H1 (cell line): ENCODE measurements around the gene UGT1A3. TPM values are rescaled to one million over a fixed set of nuclear protein-coding genes. Genes with fewer than 3 reads are reported as not detected.

Experiments used
- CTCF ChIA-PET: fragments of 300-600 bp; sonication (Branson Sonifier 250); formaldehyde crosslinking; loops from one replicate; lab custom pipeline; 2021; ENCODE audit not compliant: partially characterized antibody; lab: Charles Lee
- POLR2A ChIA-PET: fragments of 300-600 bp; sonication (Branson Sonifier 250); formaldehyde crosslinking; loops from one replicate; lab custom pipeline; 2021; ENCODE audit warnings: inconsistent platforms; ENCODE audit not compliant: partially characterized antibody; lab: Charles Lee
- DNase-seq, 2 experiments: peaks; one replicate each; pipeline versions ENCODE4 v3.0.0 to v3.0.0-alpha.2; 2010 to 2022; ENCODE audit warnings: low spot score in 2 of 2, low read depth in 1 of 2, mixed read lengths in 1 of 2
- FAIRE-seq: peaks from 2 replicates; lab custom pipeline; 2011; peaks lifted over from hg19 to GRCh38; lab: Jason Lieb, UNC
- H2AFZ ChIP-seq: 2 replicates; pipeline ENCODE4 v1.8.1; 2012; ENCODE audit warnings: low read length, inconsistent platforms
- H2AK5ac ChIP-seq: 2 replicates; pipeline ENCODE4 v1.6.1; 2013; ENCODE audit warnings: low read depth, low read length
- H2BK120ac ChIP-seq: replicated peaks from 2 replicates; pipeline ENCODE3; 2013; ENCODE audit warnings: low read depth, low read length, inconsistent platforms
- H2BK12ac ChIP-seq: 2 replicates; pipeline ENCODE4 v1.6.1; 2013; ENCODE audit warnings: low read depth, low read length
- H2BK15ac ChIP-seq: 2 replicates; pipeline ENCODE4 v1.6.1; 2013; ENCODE audit warnings: low read length
- H2BK20ac ChIP-seq: 2 replicates; pipeline ENCODE4 v1.6.1; 2013; ENCODE audit warnings: low read length
- H2BK5ac ChIP-seq: 2 replicates; pipeline ENCODE4 v1.6.1; 2013; ENCODE audit warnings: low read depth, low read length
- H3K14ac ChIP-seq: 2 replicates; pipeline ENCODE4 v1.6.1; 2013; ENCODE audit warnings: inconsistent platforms; ENCODE audit not compliant: insufficient read length
- H3K18ac ChIP-seq: 2 replicates; pipeline ENCODE4 v1.6.1; 2013; ENCODE audit warnings: low read length; ENCODE audit errors: extremely low read depth
- H3K23ac ChIP-seq: 2 replicates; pipeline ENCODE4 v1.6.1; 2013; ENCODE audit warnings: inconsistent platforms; ENCODE audit not compliant: insufficient read length
- H3K23me2 ChIP-seq: 2 replicates; pipeline ENCODE4 v1.6.1; 2013; ENCODE audit warnings: low read depth, low read length
- H3K27ac ChIP-seq: 2 replicates; pipeline ENCODE4 v1.6.1; 2011; ENCODE audit warnings: low read depth, low read length, inconsistent platforms
- H3K27me3 ChIP-seq, 4 experiments: replicated peaks in 1 of 4; 1 replicate in 1 of 4; 2 replicates in 3 of 4; pipeline versions ENCODE4 v1.6.1 to v1.8.1; 2011 to 2013; ENCODE audit warnings: low read length in 3 of 4, mild to moderate bottlenecking in 3 of 4, inconsistent platforms in 2 of 4, mixed read lengths in 2 of 4, moderate library complexity in 1 of 4; ENCODE audit not compliant: control insufficient read depth in 3 of 4, insufficient read depth in 3 of 4; ENCODE audit errors: extremely low read depth in 1 of 4
- H3K36me3 ChIP-seq, 4 experiments: 2 replicates each; pipeline versions ENCODE4 v1.6.1 to v1.8.1; 2011 to 2013; ENCODE audit warnings: mild to moderate bottlenecking in 4 of 4, low read length in 3 of 4, moderate library complexity in 2 of 4, control low read depth in 1 of 4, inconsistent platforms in 1 of 4; ENCODE audit not compliant: insufficient read depth in 4 of 4, control insufficient read depth in 2 of 4
- H3K4ac ChIP-seq: replicated peaks from 2 replicates; pipeline ENCODE3; 2013; ENCODE audit warnings: low read length, low read depth, mixed read lengths, inconsistent platforms; ENCODE audit not compliant: insufficient read length
- H3K4me1 ChIP-seq, 4 experiments: replicated peaks in 1 of 4; 1 replicate in 1 of 4; 2 replicates in 3 of 4; pipeline versions ENCODE4 v1.6.1 to v1.8.1; 2011 to 2013; ENCODE audit warnings: low read length in 3 of 4, inconsistent platforms in 2 of 4, mixed read lengths in 1 of 4; ENCODE audit not compliant: insufficient read depth in 4 of 4, control insufficient read depth in 3 of 4
- H3K4me2 ChIP-seq, 2 experiments: 2 replicates each; pipeline versions ENCODE4 v1.6.1 to v1.8.1; 2011 to 2013; ENCODE audit warnings: low read depth in 2 of 2, low read length in 2 of 2, control low read depth in 1 of 2, inconsistent platforms in 1 of 2, mild to moderate bottlenecking in 1 of 2; ENCODE audit not compliant: insufficient read depth in 1 of 2
- H3K4me3 ChIP-seq, 4 experiments: fragments of 200-600, 300-600 bp in 1 of 4; sonication (generic), shearing (Covaris generic), sonication (Bioruptor Twin) in 1 of 4; 2 replicates each; pipeline versions ENCODE4 v1.5.1 to v1.8.1; 2011 to 2016; ENCODE audit warnings: low read length in 4 of 4, low read depth in 3 of 4, control low read depth in 2 of 4, inconsistent platforms in 2 of 4, mild to moderate bottlenecking in 2 of 4, mixed read lengths in 1 of 4, moderate library complexity in 1 of 4; ENCODE audit not compliant: insufficient read depth in 2 of 4; ENCODE audit errors: extremely low read depth in 1 of 4
- H3K56ac ChIP-seq: replicated peaks from 2 replicates; pipeline ENCODE3; 2013; ENCODE audit warnings: low read depth, mild to moderate bottlenecking, mixed read lengths, low read length, inconsistent platforms; ENCODE audit not compliant: insufficient read length
- H3K79me1 ChIP-seq: 2 replicates; pipeline ENCODE4 v1.6.1; 2013; ENCODE audit warnings: low read depth, low read length, control low read depth
- H3K79me2 ChIP-seq, 2 experiments: 2 replicates each; pipeline versions ENCODE4 v1.6.1 to v1.8.1; 2012 to 2013; ENCODE audit warnings: low read length in 2 of 2, mild to moderate bottlenecking in 2 of 2, inconsistent platforms in 1 of 2; ENCODE audit not compliant: insufficient read depth in 2 of 2, control insufficient read depth in 1 of 2
- H3K9ac ChIP-seq, 4 experiments: replicated peaks in 1 of 4; 1 replicate in 1 of 4; 2 replicates in 3 of 4; pipeline versions ENCODE4 v1.6.1 to v1.8.1; 2011 to 2013; ENCODE audit warnings: low read depth in 3 of 4, low read length in 3 of 4, control low read depth in 2 of 4, mild to moderate bottlenecking in 2 of 4, moderate library complexity in 2 of 4, inconsistent platforms in 1 of 4; ENCODE audit errors: extremely low read depth in 1 of 4
- H3K9me3 ChIP-seq, 2 experiments: 2 replicates each; pipeline versions ENCODE4 v1.6.1 to v1.8.1; 2012 to 2013; ENCODE audit warnings: mild to moderate bottlenecking in 2 of 2, moderate library complexity in 2 of 2, control low read depth in 1 of 2, inconsistent platforms in 1 of 2, low read depth in 1 of 2, low read length in 1 of 2, mixed read lengths in 1 of 2; ENCODE audit not compliant: insufficient read depth in 2 of 2
- H4K20me1 ChIP-seq, 2 experiments: replicated peaks in 1 of 2; 2 replicates each; pipeline versions ENCODE3 to v1.8.1; 2011 to 2013; ENCODE audit warnings: inconsistent platforms in 2 of 2, low read length in 2 of 2, mild to moderate bottlenecking in 1 of 2; ENCODE audit not compliant: insufficient read depth in 2 of 2, control insufficient read depth in 1 of 2
- H4K5ac ChIP-seq: 2 replicates; pipeline ENCODE4 v1.6.1; 2013; ENCODE audit warnings: low read length, low read depth, mixed read lengths, inconsistent platforms; ENCODE audit not compliant: insufficient read length
- H4K8ac ChIP-seq: 2 replicates; pipeline ENCODE4 v1.8.0; 2013; ENCODE audit warnings: mild to moderate bottlenecking, moderate library complexity, low read length, inconsistent platforms; ENCODE audit not compliant: insufficient read depth; ENCODE audit errors: extremely low read depth
- H4K91ac ChIP-seq: replicated peaks from 2 replicates; pipeline ENCODE3; 2013; ENCODE audit warnings: low read length, mixed read lengths, inconsistent platforms; ENCODE audit not compliant: insufficient read length
- CTCF ChIP-seq, 3 experiments: IDR thresholded peaks; 1 replicate in 2 of 3; 2 replicates in 1 of 3; pipeline versions ENCODE4 v1.5.1 to v1.6.1; 2011; ENCODE audit warnings: low read length in 3 of 3, mild to moderate bottlenecking in 3 of 3, inconsistent platforms in 2 of 3, low read depth in 1 of 3, moderate library complexity in 1 of 3; ENCODE audit not compliant: insufficient read depth in 1 of 3; ENCODE audit errors: control extremely low read depth in 1 of 3
- EGR1 ChIP-seq: IDR thresholded peaks from 2 replicates; pipeline ENCODE4 v1.6.1; 2011; ENCODE audit warnings: low read depth, low read length, borderline replicate concordance
- GABPA ChIP-seq: IDR thresholded peaks from 2 replicates; pipeline ENCODE4 v1.6.1; 2011; ENCODE audit warnings: mild to moderate bottlenecking, low read length, moderate library complexity, borderline replicate concordance; ENCODE audit not compliant: insufficient read depth
- KDM5A ChIP-seq: fragments of 200-600 bp; IDR thresholded peaks from 2 replicates; pipeline ENCODE4 v1.7.1; 2012; ENCODE audit warnings: mild to moderate bottlenecking, low read length, inconsistent platforms, mixed read lengths
- MAX ChIP-seq: IDR thresholded peaks from 2 replicates; pipeline ENCODE4 v1.6.1; 2012; ENCODE audit warnings: inconsistent platforms
- POU5F1 ChIP-seq: IDR thresholded peaks from 2 replicates; pipeline ENCODE4 v1.6.1; 2011; ENCODE audit warnings: low read depth, mild to moderate bottlenecking, low read length, moderate library complexity
- SIN3A ChIP-seq, 2 experiments: IDR thresholded peaks in 1 of 2; conservative IDR thresholded peaks in 1 of 2; 2 replicates each; pipeline ENCODE4 v1.6.1; 2011 to 2012; ENCODE audit warnings: low read length in 2 of 2, improper control_type of control experiment in 1 of 2, low read depth in 1 of 2, mild to moderate bottlenecking in 1 of 2
- TAF1 ChIP-seq: IDR thresholded peaks from 2 replicates; pipeline ENCODE4 v1.6.1; 2011; ENCODE audit warnings: mild to moderate bottlenecking, low read depth, low read length
- TEAD4 ChIP-seq: IDR thresholded peaks from 2 replicates; pipeline ENCODE4 v1.6.1; 2012; ENCODE audit warnings: low read depth, low read length, inconsistent platforms, mixed read lengths
- YY1 ChIP-seq: IDR thresholded peaks from 2 replicates; pipeline ENCODE4 v1.6.1; 2011; ENCODE audit warnings: low read depth, mild to moderate bottlenecking, low read length
- ZNF274 ChIP-seq: IDR thresholded peaks from 2 replicates; pipeline ENCODE4 v1.7.0; 2012; ENCODE audit warnings: low read length, borderline replicate concordance; ENCODE audit errors: extremely low read depth
- WGBS, 2 experiments: shearing (Covaris generic) in 1 of 2; methylation state at CpG; one replicate each; pipeline versions ENCODE4 v1.1.6 to v1.1.7; 2013 to 2015; ENCODE audit warnings: low lambda C conversion rate in 2 of 2, mixed read lengths in 2 of 2, inconsistent platforms in 1 of 2, low coverage in 1 of 2, missing lambda C conversion rate in 1 of 2; ENCODE audit not compliant: insufficient replicate concordance in 2 of 2, insufficient coverage in 1 of 2, insufficient read length in 1 of 2; ENCODE audit errors: extremely low coverage in 1 of 2, missing lambda C conversion rate in 1 of 2; 5-methylcytosine and 5-hydroxymethylcytosine counted together
- polyA plus RNA-seq, 7 experiments: library from polyadenylated mRNA; depleted of rRNA in 3 of 7; stranded (reverse) in 5 of 7; unstranded in 2 of 7; fragments of >200 nt in 5 of 7; fragments of 200-250 nt in 2 of 7; gene quantifications; 1 replicate in 5 of 7; 2 replicates in 1 of 7; 4 replicates in 1 of 7; pipeline versions ENCODE4 v1.2.1 to v1.2.3, GENCODE V29; 2011 to 2013; ENCODE audit warnings: missing spikeins in 2 of 7, mixed read lengths in 2 of 7
- total RNA-seq: library from RNA; stranded (reverse); fragmentation: NEBNext Ultra II Directional; extraction: Animal tissue kit (Norgen Biotek cat#: 25700); gene quantifications from 2 replicates; pipeline ENCODE4 v1.2.1, GENCODE V29; 2021

UGT1A3 gene
- total and polyA plus RNA-seq, 2 of the 8 experiments (the other 6 are each of a cell fraction or from before 2014, with no cell fraction given) = not detected

- Histone ChIP-seq H3K56ac (no peak overlapping the region), H4K8ac (no peak overlapping the region), H4K20me1 (no peaks in the 10 kb centered on the region), H3K9me3 (no peaks in the 10 kb centered on the region), H4K5ac (no peak overlapping the region), H3K27me3 (no peaks in the 10 kb centered on the region), H2AK5ac (no peak overlapping the region), H4K91ac (no peak overlapping the region), H3K9ac (no peak overlapping the region), H3K4me1 (no peaks in the 10 kb centered on the region), H3K4ac (no peak overlapping the region), H3K27ac (no peak overlapping the region), H2BK5ac (no peak overlapping the region), H3K18ac (no peak overlapping the region), H3K14ac (no peak overlapping the region), H2BK15ac (no peak overlapping the region), H3K36me3 (no peaks in the 10 kb centered on the region), H3K79me2 (no peaks in the 10 kb centered on the region), H2AFZ (no peak overlapping the region), H3K79me1 (no peaks in the 10 kb centered on the region), H3K4me3 (no peak overlapping the region), H3K23ac (no peak overlapping the region), H2BK120ac (no peak overlapping the region), H2BK20ac (no peak overlapping the region), H2BK12ac (no peak overlapping the region), H3K23me2 (no peaks in the 10 kb centered on the region), H3K4me2 (no peak overlapping the region)
- no peak for DNase-seq
- POLR2A ChIA-PET = no interaction called here
- FAIRE-seq = no peak
- CTCF ChIA-PET = interaction anchor here (1.8 kb wide), 1 partner anchor 31 kb away, joined by 6 read pairs; no protein-coding TSS in a partner anchor
- 88% methylated on average over 4 of the region's 4 CpGs; no CpG with 5 or more reads in 1 of the 2 experiments for WGBS, 2 experiments
- no peak for TF ChIP-seq ZNF274
- no peak for TF ChIP-seq GABPA
- no peak for TF ChIP-seq YY1
- TF ChIP-seq KDM5A = no peak
- no peak for TF ChIP-seq MAX
- no peak for TF ChIP-seq TAF1
- no peak for TF ChIP-seq EGR1
- TF ChIP-seq CTCF (IDR thresholded peaks at IDR 0.05; ENCODE audit: control extremely low read depth in 1 of 3, insufficient read depth in 1 of 3, low read depth in 1 of 3, low read length in 3 of 3) = no peak
- TF ChIP-seq TEAD4 = no peak
- no peak for TF ChIP-seq POU5F1
- no peak for TF ChIP-seq SIN3A (conservative IDR thresholded peaks at IDR 0.05 in 1 of 2, IDR thresholded peaks at IDR 0.05 in 1 of 2; ENCODE audit: low read depth in 1 of 2, low read length in 2 of 2)
Measured at GRCh38 chr2:233680361-233681045, 48.3 kb upstream of the UGT1A3 start.
